HEK293 (cell line): ENCODE results near the gene CDCP2.

Source experiments
- CTCF ChIP-seq: fragments of 450-650 bp; formaldehyde crosslinking; IDR thresholded peaks from 2 replicates; pipeline ENCODE4 v1.5.1; 2016; ENCODE audit warnings: missing biosample characterization, missing genetic modification characterization
- YY1 ChIP-seq: fragments of 450-650 bp; formaldehyde crosslinking; IDR thresholded peaks from 2 replicates; pipeline ENCODE4 v1.5.1; 2018; ENCODE audit warnings: missing biosample characterization, missing genetic modification characterization
- ZNF175 ChIP-seq: fragments of 450-650 bp; formaldehyde crosslinking; IDR thresholded peaks from 2 replicates; pipeline ENCODE4 v1.5.1; 2016; ENCODE audit warnings: missing biosample characterization, missing genetic modification characterization
- ZNF341 ChIP-seq: fragments of 450-650 bp; formaldehyde crosslinking; IDR thresholded peaks from 2 replicates; pipeline ENCODE4; 2016; ENCODE audit warnings: low read depth, missing biosample characterization, missing genetic modification characterization

DNA sequence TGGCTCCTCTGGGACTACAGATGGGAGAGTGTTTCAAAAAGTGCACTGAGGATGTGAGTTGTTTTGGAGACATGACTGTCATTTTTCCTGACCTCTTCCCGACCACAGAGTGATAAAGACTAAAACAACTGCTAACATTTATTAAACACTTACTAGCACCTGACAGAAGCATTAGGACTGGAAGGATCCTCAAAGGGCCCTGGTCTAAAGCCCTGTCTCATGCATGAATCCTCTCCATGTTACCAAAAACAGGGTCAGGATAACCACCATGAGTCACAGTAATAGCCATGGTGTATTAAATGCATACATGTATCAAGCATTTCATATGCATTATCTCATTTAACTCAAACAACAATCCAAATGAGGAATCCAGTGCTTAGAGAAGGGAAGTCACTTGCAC is 35.5 kb upstream of the CDCP2 start:
- TF ChIP-seq CTCF (no peak), ZNF175 (tag by site-specific recombination) (no peak), ZNF341 (tag by site-specific recombination) (no peak), YY1 (tag by site-specific recombination) (no peak)
